ENCODE results near the gene APOBEC3C.

GRCh38 chr22:38964306-38964705, 49.8 kb upstream of the APOBEC3C start:
- TF ChIP-seq REST (IDR thresholded peaks at IDR 0.05; ENCODE audit: insufficient replicate concordance, low read depth) (no peak), POLR2AphosphoS5 (IDR thresholded peaks at IDR 0.05; ENCODE audit: low read depth) (no peak), CTCF (IDR thresholded peaks at IDR 0.05; ENCODE audit: insufficient read depth, low read length) (no peak)

Data from HL-60 (cell line).